Activated CD8-positive, alpha-beta T cell treated with anti-CD3 and anti-CD28 coated beads for 36 hours (primary cell): Measurements from ENCODE around the gene C2CD5. TPM values are rescaled to one million over a fixed set of nuclear protein-coding genes. Genes with fewer than 3 reads are reported as not detected.

Experiments
- ATAC-seq: fragments of 200-7000 bp; cut with Tn5 transposase; one replicate; pipeline ENCODE4 v1.10.0; 2021; ENCODE audit warnings: mild to moderate bottlenecking, moderate library complexity
- CTCF ChIA-PET: fragments of 350-600 bp; sonication (Branson Sonifier 250); formaldehyde crosslinking; loops from one replicate; lab custom pipeline; 2021; ENCODE audit warnings: antibody characterized with exemption; lab: Charles Lee
- POLR2A ChIA-PET: fragments of 350-600 bp; sonication (Branson Sonifier 250); formaldehyde crosslinking; loops from one replicate; lab custom pipeline; 2021; ENCODE audit warnings: antibody characterized with exemption; lab: Charles Lee
- DNase-seq: peaks from one replicate; pipeline ENCODE4 v3.0.0-alpha.2; 2020
- H3K27ac Mint-ChIP-seq: one replicate; pipeline ENCODE4 v1.8.0; 2021; ENCODE audit warnings: mild to moderate bottlenecking, mixed read lengths
- H3K27me3 Mint-ChIP-seq: one replicate; pipeline ENCODE4 v1.8.0; 2021; ENCODE audit warnings: mixed read lengths
- H3K36me3 Mint-ChIP-seq: one replicate; pipeline ENCODE4 v1.8.0; 2021; ENCODE audit warnings: low read depth, mixed read lengths
- H3K4me1 Mint-ChIP-seq: one replicate; pipeline ENCODE4 v1.8.0; 2021; ENCODE audit warnings: low read depth, mixed read lengths
- H3K4me3 Mint-ChIP-seq: one replicate; pipeline ENCODE4 v1.8.0; 2021; ENCODE audit warnings: mild to moderate bottlenecking, moderate library complexity, mixed read lengths
- H3K9me3 Mint-ChIP-seq: one replicate; pipeline ENCODE4 v1.8.0; 2021; ENCODE audit warnings: mixed read lengths
- intact Hi-C: fragments of 100-400 bp; cut with micrococcal nuclease; formaldehyde crosslinking; loops from one replicate; pipeline ENCODE4 v1.10.0; 2022
- total RNA-seq, 2 experiments: library from RNA; stranded (reverse); gene quantifications; one replicate each; pipeline ENCODE4 v1.2.3, GENCODE V29; 2021
- TF ChIP-seq, protein P1 (sequence below): fragments of 200-600 bp; IDR thresholded peaks from one replicate; pipeline ENCODE4 v1.8.0; 2022; ENCODE audit warnings: antibody characterized with exemption, mild to moderate bottlenecking

Gene C2CD5
- total RNA-seq, 2 experiments from 2014 or later: 32.4 to 34.1 TPM

- Mint-ChIP-seq H3K27me3 (no peaks in the 10 kb centered on the region), H3K9me3 (no peaks in the 10 kb centered on the region), H3K4me1 (peaks cover 4% of the 10 kb centered on the region), H3K4me3 (no peak overlapping the region), H3K36me3 (peaks cover 4% of the 10 kb centered on the region), H3K27ac (no peak overlapping the region)
- ChIA-PET POLR2A (no interaction called here), CTCF (interaction anchor here (0.7 to 4.9 kb wide), 27 partner anchors 8 to 762 kb away, joined by 3 to 44 read pairs (median 4); partner anchors contain the start of gene CMAS)
- intact Hi-C loops: loop anchor here (5.0 kb wide), 1 partner anchor 378 kb away; no protein-coding TSS in a partner anchor
- DNase-seq (no peak), ATAC-seq (peak; percentile 62)
- TF ChIP-seq, protein P1, sequence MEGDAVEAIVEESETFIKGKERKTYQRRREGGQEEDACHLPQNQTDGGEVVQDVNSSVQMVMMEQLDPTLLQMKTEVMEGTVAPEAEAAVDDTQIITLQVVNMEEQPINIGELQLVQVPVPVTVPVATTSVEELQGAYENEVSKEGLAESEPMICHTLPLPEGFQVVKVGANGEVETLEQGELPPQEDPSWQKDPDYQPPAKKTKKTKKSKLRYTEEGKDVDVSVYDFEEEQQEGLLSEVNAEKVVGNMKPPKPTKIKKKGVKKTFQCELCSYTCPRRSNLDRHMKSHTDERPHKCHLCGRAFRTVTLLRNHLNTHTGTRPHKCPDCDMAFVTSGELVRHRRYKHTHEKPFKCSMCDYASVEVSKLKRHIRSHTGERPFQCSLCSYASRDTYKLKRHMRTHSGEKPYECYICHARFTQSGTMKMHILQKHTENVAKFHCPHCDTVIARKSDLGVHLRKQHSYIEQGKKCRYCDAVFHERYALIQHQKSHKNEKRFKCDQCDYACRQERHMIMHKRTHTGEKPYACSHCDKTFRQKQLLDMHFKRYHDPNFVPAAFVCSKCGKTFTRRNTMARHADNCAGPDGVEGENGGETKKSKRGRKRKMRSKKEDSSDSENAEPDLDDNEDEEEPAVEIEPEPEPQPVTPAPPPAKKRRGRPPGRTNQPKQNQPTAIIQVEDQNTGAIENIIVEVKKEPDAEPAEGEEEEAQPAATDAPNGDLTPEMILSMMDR: peak; percentile 66
Measured at GRCh38 chr12:22459838-22460490, 84.4 kb downstream of the C2CD5 start.

DNA sequence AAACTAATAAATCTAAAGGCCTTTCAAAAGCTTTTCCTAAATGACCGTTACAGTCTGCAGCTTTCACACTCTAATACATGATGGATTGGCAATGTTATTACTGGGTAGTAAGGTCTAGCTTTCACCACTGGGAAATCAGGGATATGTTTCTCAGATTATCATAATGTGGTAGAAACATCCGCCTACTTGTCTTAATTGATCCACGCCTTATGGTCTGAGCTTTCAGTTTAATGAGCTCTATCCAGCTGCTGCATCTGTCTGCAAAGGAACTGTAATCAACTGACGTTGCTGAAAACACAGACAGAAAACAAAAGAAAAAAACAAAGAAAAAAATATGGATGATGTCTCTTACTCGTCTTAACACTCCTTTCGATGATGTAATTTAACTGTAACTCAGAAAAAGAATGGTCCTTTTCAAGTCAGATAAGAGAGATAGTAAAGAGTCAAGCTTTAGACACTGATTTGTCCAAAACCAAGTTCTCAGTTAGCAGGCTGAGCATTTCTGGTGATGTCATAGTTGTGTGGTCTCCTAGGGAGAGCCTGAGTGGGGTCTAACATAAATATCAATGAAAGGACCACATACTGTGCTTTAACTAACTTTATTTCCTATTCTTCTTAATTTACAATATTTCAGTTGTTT is 85.9 kb downstream of the C2CD5 start:
- H3K27ac Mint-ChIP-seq: no peak overlapping the region
- DNase-seq (no peak), ATAC-seq (no peak)
- ChIA-PET POLR2A (no interaction called here), CTCF (interaction anchor here (1.2 to 4.9 kb wide), 11 partner anchors 9 to 375 kb away, joined by 3 to 44 read pairs (median 6); no protein-coding TSS in a partner anchor)
- intact Hi-C loops: loop anchor here (5.0 kb wide), 1 partner anchor 376 kb away; no protein-coding TSS in a partner anchor
- TF ChIP-seq, protein P1: no peak
- no peaks in the 10 kb centered on the region for H3K36me3 Mint-ChIP-seq
- no peaks in the 10 kb centered on the region for H3K9me3 Mint-ChIP-seq
- H3K27me3 Mint-ChIP-seq: no peaks in the 10 kb centered on the region
- no peak overlapping the region for H3K4me3 Mint-ChIP-seq
- H3K4me1 Mint-ChIP-seq: peaks cover 4% of the 10 kb centered on the region

DNA sequence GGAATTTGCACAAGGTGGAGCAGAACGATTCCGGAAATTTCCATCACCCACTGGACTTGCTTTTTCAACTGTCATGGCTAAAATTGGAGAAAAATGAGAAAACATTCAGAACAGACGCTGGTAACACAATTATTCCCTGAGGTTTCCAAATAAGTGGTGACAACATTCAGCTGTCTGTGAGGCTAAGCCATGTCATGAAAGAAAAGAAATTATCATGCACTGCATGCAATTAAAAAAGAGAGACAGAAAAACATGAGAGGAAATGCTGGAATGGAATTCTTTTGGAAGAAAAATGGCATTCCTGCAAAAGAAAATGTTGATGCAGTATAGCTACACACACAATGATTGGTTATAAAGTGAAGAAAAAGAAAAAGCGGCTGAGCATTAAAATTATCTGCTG is 87.3 kb downstream of the C2CD5 start:
- no peaks in the 10 kb centered on the region for H3K36me3 Mint-ChIP-seq
- DNase-seq: no peak
- H3K9me3 Mint-ChIP-seq: no peaks in the 10 kb centered on the region
- ATAC-seq: no peak
- intact Hi-C loops: loop anchor here (5.0 kb wide), 1 partner anchor 375 kb away; no protein-coding TSS in a partner anchor
- no peak overlapping the region for H3K4me3 Mint-ChIP-seq
- peaks cover 4% of the 10 kb centered on the region for H3K4me1 Mint-ChIP-seq
- TF ChIP-seq, protein P1: no peak
- H3K27ac Mint-ChIP-seq: no peak overlapping the region
- POLR2A ChIA-PET: no interaction called here
- no peaks in the 10 kb centered on the region for H3K27me3 Mint-ChIP-seq
- CTCF ChIA-PET: interaction anchor here (0.6 to 4.9 kb wide), 7 partner anchors 7 to 749 kb away, joined by 3 to 44 read pairs (median 5); no protein-coding TSS in a partner anchor

DNA sequence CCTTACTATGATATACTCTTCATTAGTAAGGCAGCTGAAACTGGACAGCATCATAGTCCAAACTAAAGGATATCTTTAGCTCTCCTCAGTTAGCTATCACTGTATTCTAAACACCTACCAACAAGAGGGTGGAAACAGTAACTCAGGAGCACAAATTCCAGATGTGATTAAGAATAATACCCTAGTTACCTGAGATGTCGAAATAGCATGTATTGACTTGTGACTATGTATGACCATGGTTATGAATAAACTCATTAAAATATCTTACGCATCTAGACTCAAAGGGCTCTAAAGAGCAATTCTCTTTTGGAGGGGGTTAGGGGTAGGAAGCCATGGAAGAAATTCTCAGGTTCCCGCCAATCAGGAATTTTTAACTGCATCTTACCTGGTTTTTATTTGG is 90.8 kb downstream of the C2CD5 start:
- POLR2A ChIA-PET: no interaction called here
- TF ChIP-seq, protein P1: no peak
- H3K4me3 Mint-ChIP-seq: no peak overlapping the region
- H3K9me3 Mint-ChIP-seq: no peaks in the 10 kb centered on the region
- H3K4me1 Mint-ChIP-seq: no peaks in the 10 kb centered on the region
- no peaks in the 10 kb centered on the region for H3K27me3 Mint-ChIP-seq
- no peak for ATAC-seq
- DNase-seq: no peak
- CTCF ChIA-PET: interaction anchor here (1.0 to 2.7 kb wide), 2 partner anchors 10 to 371 kb away, joined by 3 to 14 read pairs; no protein-coding TSS in a partner anchor
- no peak overlapping the region for H3K27ac Mint-ChIP-seq
- H3K36me3 Mint-ChIP-seq: no peaks in the 10 kb centered on the region
- intact Hi-C loops: no loop called here
